K562 (cell line): ENCODE results near the gene ADSS1. TPM values are rescaled to one million over a fixed set of nuclear protein-coding genes. Genes with fewer than 3 reads are reported as not detected.

Experiments used
- ATAC-seq: fragments of 200-7000 bp; cut with Tn5 transposase; 3 replicates; pipeline ENCODE4 v1.9.1; 2020; ENCODE audit warnings: moderate library complexity
- BruUV-seq: library from RNA; stranded (reverse); fragments of 400-500 nt; replicated peaks from 2 replicates; lab custom pipeline; 2021; lab: Mats Ljungman, UMichigan
- CTCF ChIA-PET: fragments of 300-600 bp; formaldehyde crosslinking; extraction: SDS; loops from one replicate; lab custom pipeline; 2021; ENCODE audit warnings: low intra/inter-chr PET ratio; lab: Yijun Ruan, JAX
- POLR2A ChIA-PET: fragments of 300-600, 350-650 bp; sonication (Branson Sonifier 250); formaldehyde crosslinking; extraction: SDS; loops from one replicate; lab custom pipeline; 2021; ENCODE audit warnings: antibody characterized with exemption, inconsistent platforms; lab: Yijun Ruan, JAX
- DNase-seq, 4 experiments: peaks; one replicate each; pipeline versions ENCODE4 v3.0.0 to v3.0.0-alpha.2; 2011 to 2018; ENCODE audit warnings: low spot score in 3 of 4, mixed read lengths in 3 of 4; ENCODE audit errors: extremely low read depth in 1 of 4
- FAIRE-seq: peaks from 2 replicates; lab custom pipeline; 2011; peaks lifted over from hg19 to GRCh38; lab: Jason Lieb, UNC
- H2AFZ ChIP-seq: 2 replicates; pipeline ENCODE4 v1.6.0; 2011; ENCODE audit warnings: low read depth, low read length, control low read depth, inconsistent platforms
- H3K27ac ChIP-seq: fragments of 200-600 bp; 3 replicates; pipeline ENCODE4 v1.8.0; 2011; ENCODE audit warnings: low read depth, mild to moderate bottlenecking, control low read depth, inconsistent platforms, low read length, moderate library complexity, mixed read lengths; ENCODE audit errors: extremely low read depth
- H3K27me3 ChIP-seq, 2 experiments: fragments of 300-600 bp in 1 of 2; 2 replicates in 1 of 2; 3 replicates in 1 of 2; pipeline versions ENCODE4 v1.6.0 to v1.8.0; 2011; ENCODE audit warnings: inconsistent platforms in 2 of 2, low read length in 2 of 2, mild to moderate bottlenecking in 1 of 2, mixed read lengths in 1 of 2, moderate library complexity in 1 of 2; ENCODE audit not compliant: control insufficient read depth in 2 of 2, insufficient read depth in 2 of 2
- H3K36me3 ChIP-seq: fragments of 300-600 bp; 3 replicates; pipeline ENCODE4 v1.8.0; 2011; ENCODE audit warnings: mild to moderate bottlenecking, low read length, inconsistent platforms; ENCODE audit not compliant: control insufficient read depth, insufficient read depth
- H3K4me1 ChIP-seq, 2 experiments: fragments of 200-600 bp in 1 of 2; replicated peaks in 1 of 2; 2 replicates in 1 of 2; 3 replicates in 1 of 2; pipeline versions ENCODE4 v1.5.1 to v1.8.0; 2011; ENCODE audit warnings: inconsistent platforms in 2 of 2, low read length in 2 of 2, mild to moderate bottlenecking in 1 of 2, mixed read lengths in 1 of 2, moderate library complexity in 1 of 2; ENCODE audit not compliant: control insufficient read depth in 2 of 2, insufficient read depth in 2 of 2
- H3K4me2 ChIP-seq: 2 replicates; pipeline ENCODE4 v1.6.1; 2011; ENCODE audit warnings: low read length, control low read depth, inconsistent platforms, mixed read lengths; ENCODE audit not compliant: insufficient read depth
- H3K4me3 ChIP-seq: fragments of 200-600 bp; sonication (generic), shearing (Covaris generic); 2 replicates; pipeline ENCODE4 v1.5.1; 2016; ENCODE audit warnings: control low read depth, inconsistent platforms
- H3K79me2 ChIP-seq: fragments of 200-600 bp; 3 replicates; pipeline ENCODE4 v1.8.0; 2011; ENCODE audit warnings: low read length, inconsistent platforms; ENCODE audit not compliant: control insufficient read depth, insufficient read depth
- H3K9ac ChIP-seq, 2 experiments: 2 replicates each; pipeline versions ENCODE4 v1.6.0 to v1.6.1; 2011; ENCODE audit warnings: low read depth in 2 of 2, low read length in 2 of 2, control low read depth in 1 of 2, inconsistent platforms in 1 of 2, mild to moderate bottlenecking in 1 of 2, mixed read lengths in 1 of 2; ENCODE audit not compliant: insufficient read depth in 1 of 2
- H3K9me1 ChIP-seq: one replicate; pipeline ENCODE4 v1.6.0; 2011; ENCODE audit warnings: inconsistent platforms, mild to moderate bottlenecking, low read length, moderate library complexity; ENCODE audit not compliant: control insufficient read depth, insufficient read depth
- H3K9me3 ChIP-seq: replicated peaks from 2 replicates; pipeline ENCODE4 v1.5.1; 2011; ENCODE audit warnings: low read depth, low read length, inconsistent platforms; ENCODE audit not compliant: control insufficient read depth, insufficient read depth
- H4K20me1 ChIP-seq: replicated peaks from 2 replicates; pipeline ENCODE4 v1.6.1; 2011; ENCODE audit warnings: low read length, inconsistent platforms, mixed read lengths; ENCODE audit not compliant: control insufficient read depth, insufficient read depth
- GATA2 ChIP-seq: sonication (generic); formaldehyde crosslinking; IDR thresholded peaks from 2 replicates; pipeline ENCODE4 v1.4.0; 2020; ENCODE audit warnings: mild to moderate bottlenecking, missing genetic modification reagents
- HDAC6 ChIP-seq: IDR thresholded peaks from 2 replicates; pipeline ENCODE4 v1.6.1; 2012; ENCODE audit warnings: low read depth, mild to moderate bottlenecking, control low read depth, inconsistent platforms, low read length, moderate library complexity
- NFIC ChIP-seq: fragments of 450-650 bp; IDR thresholded peaks from 2 replicates; pipeline ENCODE4 v1.6.1; 2017; ENCODE audit warnings: mild to moderate bottlenecking, inconsistent platforms
- ZNF263 ChIP-seq: sonication (generic); formaldehyde crosslinking; IDR thresholded peaks from 2 replicates; pipeline ENCODE4 v1.8.0; 2022; ENCODE audit warnings: mild to moderate bottlenecking, missing genetic modification reagents, borderline replicate concordance
- WGBS: fragments of 100-300 bp; shearing (Covaris generic); methylation state at CpG from one replicate; pipeline ENCODE4 v1.1.6; 2016; ENCODE audit warnings: low coverage, mixed read lengths; ENCODE audit not compliant: insufficient coverage; ENCODE audit errors: missing lambda C conversion rate; 5-methylcytosine and 5-hydroxymethylcytosine counted together
- in situ Hi-C: fragments of 300-500 bp; cut with MboI; formaldehyde crosslinking; loops from 4 replicates; pipeline ENCODE4 v1.15.0; 2018; ENCODE audit warnings: inconsistent platforms, mixed read lengths
- intact Hi-C: fragments of 100-400 bp; cut with micrococcal nuclease; formaldehyde crosslinking; loops from 2 replicates; pipeline ENCODE4 v1.14.2; 2022
- polyA plus RNA-seq, 8 experiments: library from polyadenylated mRNA; depleted of rRNA in 4 of 8; stranded (reverse) in 5 of 8; unstranded in 3 of 8; fragments of >200 nt; fragmentation: Nextera tagmentation in 2 of 8; fragmentation: Illumina TruSeq in 1 of 8; extraction: Ambion mirVana in 2 of 8; extraction: Trizol in 1 of 8; gene quantifications; 2 replicates each; pipeline versions ENCODE4 v1.2.1 to v1.2.3, GENCODE V29; 2011 to 2014; ENCODE audit warnings: inconsistent platforms in 1 of 8, missing spikeins in 1 of 8
- total RNA-seq, 7 experiments: library from RNA; depleted of rRNA in 6 of 7; stranded (reverse); fragments of >200 nt in 6 of 7; fragmentation: Illumina TruSeq in 2 of 7; extraction: Trizol in 2 of 7; gene quantifications; 2 replicates each; pipeline versions ENCODE4 v1.2.1 to v1.2.3, GENCODE V29; 2011 to 2021; ENCODE audit warnings: low replicate concordance in 1 of 7
- TF ChIP-seq, protein P1 (sequence below): fragments of 450-650 bp; IDR thresholded peaks from 2 replicates; pipeline ENCODE4 v1.6.1; 2016; ENCODE audit warnings: low read depth

Gene ADSS1
- total and polyA plus RNA-seq, 9 of the 15 experiments (the other 6 are each of a cell fraction or from before 2014, with no cell fraction given): 0.53 to 5.9 (median 3.9) TPM

DNA sequence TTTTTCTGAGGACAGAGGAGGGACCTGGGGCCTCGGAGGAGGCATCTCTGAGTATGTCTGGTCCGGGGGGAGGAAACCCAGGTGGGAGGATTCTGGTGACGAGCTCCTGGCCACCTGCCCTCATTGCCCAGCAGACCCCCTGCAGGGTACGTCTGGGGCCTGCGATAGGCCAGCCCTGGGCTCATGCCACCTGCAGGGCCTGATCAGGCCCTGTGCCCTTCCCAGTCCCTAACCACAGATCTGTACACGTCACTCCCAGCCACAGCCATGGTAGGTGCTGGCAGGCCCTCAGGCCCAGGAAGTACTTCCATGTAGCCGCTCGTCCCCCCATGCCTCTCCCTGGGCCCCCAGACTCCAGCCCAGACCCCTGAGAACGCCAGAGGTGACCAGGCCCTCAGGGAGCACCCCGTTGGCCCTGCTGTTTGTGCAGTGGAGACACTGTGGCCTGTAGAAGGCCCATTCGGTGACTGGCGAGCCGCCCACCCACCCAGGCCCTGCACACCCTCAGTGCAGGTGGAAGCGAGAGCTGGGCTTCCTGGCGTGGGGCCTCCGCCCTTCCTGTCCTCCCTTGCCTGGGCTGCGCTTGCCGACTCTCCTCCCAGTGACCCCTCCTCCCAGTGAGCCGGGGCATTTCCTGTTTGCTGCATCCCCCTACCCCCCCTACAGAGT lies 28.9 kb upstream of the ADSS1 start:
- BruUV-seq: no TSS peak
- no peak overlapping the region for H2AFZ ChIP-seq
- peaks cover 36% of the 10 kb centered on the region; the same call in 2 of the 3 replicates for H3K36me3 ChIP-seq
- TF ChIP-seq ZNF263 (CRISPR knock-in tag): peak; percentile 59; the same call in 1 of the 2 replicates
- TF ChIP-seq HDAC6: no peak
- TF ChIP-seq, protein P1, sequence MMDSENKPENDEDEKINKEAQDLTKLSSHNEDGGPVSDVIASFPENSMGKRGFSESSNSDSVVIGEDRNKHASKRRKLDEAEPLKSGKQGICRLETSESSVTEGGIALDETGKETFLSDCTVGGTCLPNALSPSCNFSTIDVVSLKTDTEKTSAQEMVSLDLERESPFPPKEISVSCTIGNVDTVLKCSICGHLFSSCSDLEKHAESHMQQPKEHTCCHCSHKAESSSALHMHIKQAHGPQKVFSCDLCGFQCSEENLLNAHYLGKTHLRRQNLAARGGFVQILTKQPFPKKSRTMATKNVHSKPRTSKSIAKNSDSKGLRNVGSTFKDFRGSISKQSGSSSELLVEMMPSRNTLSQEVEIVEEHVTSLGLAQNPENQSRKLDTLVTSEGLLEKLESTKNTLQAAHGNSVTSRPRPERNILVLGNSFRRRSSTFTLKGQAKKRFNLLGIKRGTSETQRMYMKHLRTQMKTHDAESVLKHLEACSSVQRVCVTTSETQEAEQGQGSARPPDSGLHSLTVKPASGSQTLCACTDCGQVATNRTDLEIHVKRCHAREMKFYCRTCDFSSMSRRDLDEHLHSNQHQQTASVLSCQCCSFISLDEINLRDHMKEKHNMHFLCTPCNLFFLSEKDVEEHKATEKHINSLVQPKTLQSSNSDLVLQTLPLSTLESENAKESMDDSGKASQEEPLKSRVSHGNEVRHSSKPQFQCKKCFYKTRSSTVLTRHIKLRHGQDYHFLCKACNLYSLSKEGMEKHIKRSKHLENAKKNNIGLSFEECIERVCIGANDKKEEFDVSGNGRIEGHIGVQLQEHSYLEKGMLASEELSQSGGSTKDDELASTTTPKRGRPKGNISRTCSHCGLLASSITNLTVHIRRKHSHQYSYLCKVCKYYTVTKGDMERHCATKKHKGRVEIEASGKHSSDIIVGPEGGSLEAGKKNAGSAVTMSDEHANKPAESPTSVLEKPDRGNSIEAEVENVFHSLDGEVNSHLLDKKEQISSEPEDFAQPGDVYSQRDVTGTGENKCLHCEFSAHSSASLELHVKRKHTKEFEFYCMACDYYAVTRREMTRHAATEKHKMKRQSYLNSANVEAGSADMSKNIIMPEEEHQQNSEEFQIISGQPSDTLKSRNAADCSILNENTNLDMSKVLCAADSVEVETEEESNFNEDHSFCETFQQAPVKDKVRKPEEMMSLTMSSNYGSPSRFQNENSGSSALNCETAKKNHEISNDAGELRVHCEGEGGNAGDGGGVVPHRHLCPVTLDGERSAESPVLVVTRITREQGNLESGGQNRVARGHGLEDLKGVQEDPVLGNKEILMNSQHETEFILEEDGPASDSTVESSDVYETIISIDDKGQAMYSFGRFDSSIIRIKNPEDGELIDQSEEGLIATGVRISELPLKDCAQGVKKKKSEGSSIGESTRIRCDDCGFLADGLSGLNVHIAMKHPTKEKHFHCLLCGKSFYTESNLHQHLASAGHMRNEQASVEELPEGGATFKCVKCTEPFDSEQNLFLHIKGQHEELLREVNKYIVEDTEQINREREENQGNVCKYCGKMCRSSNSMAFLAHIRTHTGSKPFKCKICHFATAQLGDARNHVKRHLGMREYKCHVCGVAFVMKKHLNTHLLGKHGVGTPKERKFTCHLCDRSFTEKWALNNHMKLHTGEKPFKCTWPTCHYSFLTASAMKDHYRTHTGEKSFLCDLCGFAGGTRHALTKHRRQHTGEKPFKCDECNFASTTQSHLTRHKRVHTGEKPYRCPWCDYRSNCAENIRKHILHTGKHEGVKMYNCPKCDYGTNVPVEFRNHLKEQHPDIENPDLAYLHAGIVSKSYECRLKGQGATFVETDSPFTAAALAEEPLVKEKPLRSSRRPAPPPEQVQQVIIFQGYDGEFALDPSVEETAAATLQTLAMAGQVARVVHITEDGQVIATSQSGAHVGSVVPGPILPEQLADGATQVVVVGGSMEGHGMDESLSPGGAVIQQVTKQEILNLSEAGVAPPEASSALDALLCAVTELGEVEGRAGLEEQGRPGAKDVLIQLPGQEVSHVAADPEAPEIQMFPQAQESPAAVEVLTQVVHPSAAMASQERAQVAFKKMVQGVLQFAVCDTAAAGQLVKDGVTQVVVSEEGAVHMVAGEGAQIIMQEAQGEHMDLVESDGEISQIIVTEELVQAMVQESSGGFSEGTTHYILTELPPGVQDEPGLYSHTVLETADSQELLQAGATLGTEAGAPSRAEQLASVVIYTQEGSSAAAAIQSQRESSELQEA: no peak
- no peak for TF ChIP-seq NFIC
- no peak for TF ChIP-seq GATA2 (CRISPR knock-in tag)
- peaks cover 27% of the 10 kb centered on the region for H3K79me2 ChIP-seq
- H3K9ac ChIP-seq: peak overlapping the region in 1 of 2 experiments; percentile 68; a peak in 1 of 4 replicates
- WGBS: 78% methylated on average over 6 of the region's 19 CpGs
- H3K27ac ChIP-seq: no peak overlapping the region
- POLR2A ChIA-PET: interaction anchor here (0.7 to 1.2 kb wide), 3 partner anchors 9 to 17 kb away, joined by 3 read pairs; no protein-coding TSS in a partner anchor
- FAIRE-seq: no peak
- in situ Hi-C loops (no loop called here), intact Hi-C loops (no loop called here)
- H3K4me1 ChIP-seq: peaks cover 12 to 98% of the 10 kb centered on the region in 2 experiments; a peak in 4 of 5 replicates
- H3K27me3 ChIP-seq: no peaks in the 10 kb centered on the region
- H3K4me3 ChIP-seq: no peak overlapping the region
- peaks cover 3% of the 10 kb centered on the region for H3K9me1 ChIP-seq
- no peak for DNase-seq
- CTCF ChIA-PET: no interaction called here
- H3K9me3 ChIP-seq: no peaks in the 10 kb centered on the region
- no peaks in the 10 kb centered on the region; the same call in 1 of the 2 replicates for H4K20me1 ChIP-seq
- ATAC-seq: no peak
- no peak overlapping the region for H3K4me2 ChIP-seq
